GM15510 (cell line): ENCODE measurements around the gene TMEM150A.

ENCODE experiments used
- POLR2A ChIP-seq: IDR thresholded peaks from 3 replicates; pipeline ENCODE4 v1.6.1; 2011; ENCODE audit warnings: borderline replicate concordance; ENCODE audit not compliant: insufficient read length; ENCODE audit errors: extremely low read depth

Gene TMEM150A

DNA sequence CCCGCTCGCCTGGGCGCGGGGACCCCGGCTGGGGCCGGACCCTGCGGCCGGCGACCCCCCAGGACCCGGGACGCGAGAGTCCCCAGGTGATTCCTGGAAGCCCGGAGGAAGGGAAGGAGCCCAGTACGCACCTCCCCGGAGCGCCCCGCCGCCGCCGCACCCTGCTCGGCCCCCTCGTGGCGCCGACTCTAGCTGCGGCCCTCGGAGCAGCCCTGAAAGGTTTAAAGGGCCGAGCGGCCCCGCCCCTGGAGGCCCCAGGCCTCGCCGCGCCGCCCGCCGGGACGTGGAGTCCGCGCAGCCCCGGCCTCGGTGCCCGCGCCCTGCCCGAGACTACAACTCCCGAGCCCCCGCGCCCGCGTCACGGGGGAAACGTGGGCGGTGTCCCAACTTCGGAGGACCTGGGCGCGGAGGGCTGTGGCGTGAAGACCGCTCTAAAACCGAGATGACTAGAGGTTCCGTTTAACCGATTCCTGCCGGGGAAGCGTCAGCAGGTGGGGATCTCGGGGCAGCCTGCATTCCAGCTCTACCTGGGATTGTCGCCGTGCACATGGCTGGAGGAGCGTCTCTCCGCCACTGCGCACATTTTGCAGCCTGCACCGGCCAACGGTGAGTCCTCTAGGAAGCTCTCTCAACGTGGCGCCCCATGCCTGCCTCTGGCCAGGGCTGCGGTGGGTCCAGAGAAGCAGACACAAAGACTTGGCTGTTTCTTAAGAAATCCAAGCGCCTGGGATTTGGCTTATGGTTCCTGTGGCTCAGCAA is at the start of gene TMEM150A:
TMEM150A (minus strand) TSS at position 223 of the 759 bp plus-strand sequence. CDS start 750 bp downstream, outside the sequence.
- peak; percentile 64 for TF ChIP-seq POLR2A

- TF ChIP-seq POLR2A = no peak
These were observed 49.6 kb upstream of the TMEM150A start for GRCh38 chr2:85652056-85652455.

DNA sequence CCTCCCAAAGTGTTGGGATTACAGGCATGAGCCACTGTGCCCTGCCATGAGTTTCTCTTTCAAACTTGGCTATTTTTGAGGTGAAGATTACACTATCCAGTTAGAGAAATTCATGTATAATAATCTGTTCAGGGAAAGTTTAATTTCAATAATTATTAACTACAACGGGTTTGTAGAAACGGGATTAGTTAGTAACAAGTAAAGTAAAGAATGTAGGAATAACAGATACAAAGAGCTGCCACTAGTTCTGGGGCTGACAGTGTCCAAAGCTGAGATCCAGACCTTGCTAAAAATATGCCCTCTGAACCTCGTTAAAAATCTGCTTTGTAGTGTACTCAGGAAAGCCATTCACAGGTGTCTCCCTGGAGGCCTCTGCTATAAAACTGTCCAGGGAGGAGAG is 48.6 kb upstream of the TMEM150A start:
- TF ChIP-seq POLR2A = no peak

DNA sequence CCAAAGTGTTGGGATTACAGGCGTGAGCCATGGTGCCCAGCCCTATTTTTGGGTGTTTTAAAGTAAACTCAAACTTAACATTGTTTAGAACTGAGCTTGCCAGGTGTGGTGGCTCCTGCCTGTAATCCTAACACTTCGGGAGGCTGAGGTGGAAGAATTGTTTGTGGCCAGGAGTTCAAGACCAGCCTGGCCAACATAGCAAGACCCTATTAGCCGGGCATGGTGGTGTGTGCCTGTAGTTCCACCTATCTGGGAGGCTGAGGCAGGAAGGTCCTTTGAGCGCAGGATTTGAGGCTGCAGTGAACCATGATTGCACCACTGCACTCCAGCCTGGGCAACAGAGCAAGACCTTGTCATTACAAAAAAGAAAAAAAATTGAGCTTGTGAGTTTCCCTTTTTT is 48.0 kb upstream of the TMEM150A start:
- no peak for TF ChIP-seq POLR2A

DNA sequence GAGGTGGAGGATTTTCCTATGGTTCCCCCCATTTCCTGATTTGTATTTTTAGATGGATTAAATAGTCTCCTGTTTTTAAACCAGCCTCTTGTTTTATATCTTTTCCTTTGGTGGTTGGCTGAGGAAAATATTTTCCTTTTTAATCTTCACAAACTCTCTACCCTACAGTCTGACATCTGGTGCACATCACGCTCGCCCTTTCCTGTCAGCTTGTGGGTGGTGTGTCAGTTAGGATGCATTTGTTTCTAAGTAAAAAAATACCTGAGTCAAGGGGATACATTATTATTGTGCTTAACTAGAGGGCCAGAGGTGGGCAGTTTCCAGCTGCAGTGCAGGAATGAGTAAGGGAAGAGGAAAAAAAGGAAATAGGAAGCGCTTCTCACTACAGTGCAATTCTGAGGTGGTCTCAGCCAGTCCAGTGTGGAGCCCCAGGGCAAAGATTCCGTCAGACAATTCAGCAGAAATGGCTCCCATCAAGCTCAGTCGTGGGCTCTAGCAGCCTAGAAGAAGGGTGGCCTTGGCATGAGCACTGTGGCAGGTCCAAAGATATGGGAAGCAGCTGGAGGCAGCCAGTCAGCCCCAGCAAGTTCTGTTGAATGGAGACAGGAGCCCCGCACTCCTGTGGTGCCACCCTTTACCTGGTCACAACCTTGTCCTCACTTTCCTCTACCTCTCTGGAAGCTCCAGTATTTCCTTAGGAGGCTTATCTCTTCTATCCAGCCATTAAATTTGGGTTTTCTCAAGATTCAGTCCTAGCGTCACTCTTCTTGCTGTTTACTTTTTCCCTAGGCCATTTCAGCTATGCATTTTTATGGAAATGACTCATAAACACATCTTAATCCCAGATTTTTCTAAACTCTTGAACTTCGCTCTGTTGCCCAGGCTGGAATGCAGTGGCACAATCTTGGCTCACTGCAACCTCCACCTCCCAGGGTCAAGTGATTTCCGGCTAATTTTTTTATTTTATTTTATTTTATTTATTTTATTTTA is 47.0 kb upstream of the TMEM150A start:
- no peak for TF ChIP-seq POLR2A

GRCh38 chr2:85648619-85649018 is 46.1 kb upstream of the TMEM150A start:
- TF ChIP-seq POLR2A = no peak

DNA sequence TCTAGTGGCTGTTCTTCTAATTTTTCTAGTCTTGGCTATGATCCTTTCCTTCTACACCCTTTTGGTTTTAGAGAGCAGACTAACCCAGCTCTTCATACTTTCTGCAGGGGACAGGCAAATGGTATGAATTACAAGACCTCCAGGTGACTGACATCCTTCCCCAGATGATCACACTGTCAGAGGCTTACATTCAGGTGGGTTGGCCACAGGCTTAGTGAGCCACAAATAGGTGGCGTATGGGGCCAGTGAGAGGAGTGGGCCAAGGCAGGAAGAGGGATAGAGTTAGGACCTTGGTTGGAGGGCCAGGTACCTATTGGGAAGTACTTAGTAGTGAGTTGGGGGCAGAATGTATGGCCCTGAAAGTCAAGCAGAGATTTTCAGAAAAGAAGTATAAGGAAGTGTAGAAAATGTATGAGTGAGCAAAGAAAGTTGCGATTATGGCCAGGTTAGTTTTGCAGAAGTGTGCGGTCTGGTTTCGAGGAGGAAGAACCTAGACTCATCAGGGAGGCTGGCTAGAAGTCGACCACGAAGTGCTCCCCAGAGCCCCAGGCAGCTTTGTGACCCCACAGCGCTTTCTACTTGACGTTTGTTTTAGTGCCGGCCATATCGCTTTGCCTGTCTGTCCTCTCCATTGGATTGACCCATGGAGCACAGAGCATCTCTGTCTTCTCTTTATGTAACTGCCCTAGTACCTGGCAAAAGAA is 45.5 kb upstream of the TMEM150A start:
- no peak for TF ChIP-seq POLR2A

- TF ChIP-seq POLR2A = no peak
These were observed 43.7 kb upstream of the TMEM150A start for GRCh38 chr2:85646166-85646565.

DNA sequence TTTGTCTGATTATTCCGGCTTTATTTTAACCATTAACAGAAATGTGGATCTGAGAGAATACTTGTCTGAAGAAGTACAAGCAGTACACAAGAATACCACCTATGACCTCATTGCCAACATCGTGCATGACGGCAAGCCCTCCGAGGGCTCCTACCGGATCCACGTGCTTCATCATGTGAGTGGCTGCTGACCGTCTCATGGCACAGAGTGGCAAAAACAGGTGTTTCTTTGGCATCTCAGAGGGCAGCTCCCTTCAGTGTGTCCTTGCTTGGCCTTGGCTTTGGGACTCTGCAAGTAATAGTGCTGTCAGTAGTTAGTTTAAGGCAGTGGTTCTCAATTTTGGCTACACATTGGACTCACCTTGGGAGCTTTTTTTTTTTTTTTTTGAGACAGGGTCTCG is 42.4 kb upstream of the TMEM150A start:
- no peak for TF ChIP-seq POLR2A

- no peak for TF ChIP-seq POLR2A
These were observed 40.2 kb upstream of the TMEM150A start for GRCh38 chr2:85642725-85643124.

DNA sequence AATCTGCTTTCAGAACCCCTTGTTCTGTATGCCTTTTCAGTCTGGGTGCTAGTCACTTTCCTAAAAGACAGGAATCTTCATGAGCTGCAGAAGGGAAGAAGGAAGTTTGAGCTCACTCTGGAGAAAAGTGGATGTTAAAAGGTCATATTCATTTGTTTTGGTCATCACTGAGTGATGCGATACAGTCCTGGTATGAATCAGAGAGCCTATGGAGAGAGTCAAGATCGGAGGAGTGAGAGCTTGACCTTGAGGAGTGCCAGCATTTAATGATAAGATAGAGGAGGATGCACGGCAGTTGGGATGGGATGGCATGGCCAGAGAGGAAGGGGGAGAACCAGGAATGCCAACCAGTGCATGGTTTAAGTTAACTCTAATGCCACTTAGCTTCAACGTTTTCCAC is 33.1 kb upstream of the TMEM150A start:
- no peak for TF ChIP-seq POLR2A

GRCh38 chr2:85635011-85635410 is 32.5 kb upstream of the TMEM150A start:
- TF ChIP-seq POLR2A = no peak

DNA sequence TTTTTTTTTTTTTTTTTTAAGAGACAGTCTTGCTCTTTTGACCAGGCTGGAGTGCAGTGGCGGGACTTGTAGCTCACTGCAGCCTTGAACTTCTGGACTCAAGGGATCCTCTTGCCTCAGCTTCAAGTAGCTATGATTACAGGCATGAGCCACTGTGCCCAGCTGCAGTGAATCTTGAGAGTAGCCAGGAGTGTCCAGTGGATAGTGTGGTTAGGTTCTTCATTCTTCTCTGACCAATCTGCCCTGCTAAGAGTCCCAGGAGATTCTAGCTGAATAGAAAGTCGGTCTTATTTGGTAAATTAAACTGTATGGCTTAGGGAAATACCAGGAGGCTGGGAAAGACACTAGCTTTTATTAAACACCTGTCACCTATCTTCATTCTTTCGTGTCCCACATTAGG is 28.8 kb upstream of the TMEM150A start:
- no peak for TF ChIP-seq POLR2A

DNA sequence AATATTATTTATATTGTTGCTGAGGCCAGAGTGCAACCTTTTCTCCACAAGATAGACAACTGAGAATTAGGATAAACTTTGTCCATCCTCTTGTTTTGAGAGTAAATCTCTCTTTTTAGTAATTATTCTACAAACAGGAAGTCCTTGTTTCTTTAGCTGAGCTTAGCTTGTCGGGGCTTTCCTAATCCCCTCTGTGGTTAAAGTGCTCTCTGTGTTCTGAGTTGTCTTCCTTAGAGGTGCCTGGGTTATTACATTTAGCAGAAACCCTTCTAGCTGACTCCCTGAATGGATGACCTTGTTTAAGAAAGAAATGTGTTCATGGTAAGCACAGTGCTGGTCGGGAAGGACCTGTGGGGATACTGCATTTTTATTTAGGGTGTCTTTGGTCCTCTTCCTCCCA is 26.2 kb upstream of the TMEM150A start:
- TF ChIP-seq POLR2A = no peak

- TF ChIP-seq POLR2A = no peak
These were observed 21.5 kb upstream of the TMEM150A start for GRCh38 chr2:85623991-85624390.
